Lung (tissue), 12 donors: ENCODE measurements around the gene NPB. TPM values are rescaled to one million over a fixed set of nuclear protein-coding genes. Genes with fewer than 3 reads are reported as not detected.

Experiments used
- ATAC-seq: fragments of 200-7000 bp; cut with Tn5 transposase; one replicate; pipeline ENCODE4 v1.9.1; 2020; ENCODE audit warnings: moderate number of reproducible peaks; ENCODE audit not compliant: insufficient read depth, low FRiP score
- DNase-seq, 3 donors: peaks; one replicate each; pipeline ENCODE4 v3.0.0-alpha.2; 2013 to 2017
- H3K27ac ChIP-seq, 2 donors: one replicate each; pipeline ENCODE4 v1.5.1; 2013; ENCODE audit warnings: mild to moderate bottlenecking in 2 of 2, moderate library complexity in 2 of 2, control low read depth in 1 of 2, inconsistent platforms in 1 of 2, low read depth in 1 of 2, low read length in 1 of 2
- H3K27me3 ChIP-seq, 3 donors: one replicate each; pipeline ENCODE4 v1.5.1; 2013; ENCODE audit warnings: low read length in 2 of 3; ENCODE audit not compliant: control insufficient read depth in 3 of 3, insufficient read depth in 3 of 3
- H3K36me3 ChIP-seq, 4 donors: one replicate each; pipeline ENCODE4 v1.5.1; 2013; ENCODE audit warnings: low read length in 4 of 4, mild to moderate bottlenecking in 1 of 4, moderate library complexity in 1 of 4; ENCODE audit not compliant: control insufficient read depth in 4 of 4, insufficient read depth in 4 of 4
- H3K4me1 ChIP-seq, 5 donors: one replicate each; pipeline ENCODE4 v1.5.1; 2013; ENCODE audit warnings: low read length in 5 of 5, mild to moderate bottlenecking in 2 of 5, moderate library complexity in 1 of 5; ENCODE audit not compliant: control insufficient read depth in 5 of 5, insufficient read depth in 5 of 5
- H3K4me3 ChIP-seq: one replicate; pipeline ENCODE4 v1.5.1; 2013; ENCODE audit warnings: mild to moderate bottlenecking, control low read depth, moderate library complexity
- H3K9ac ChIP-seq, 2 donors: one replicate each; pipeline ENCODE4 v1.5.1; 2013; ENCODE audit warnings: low read length in 2 of 2, control low read depth in 1 of 2; ENCODE audit not compliant: insufficient read depth in 1 of 2
- H3K9me3 ChIP-seq, 4 donors: one replicate each; pipeline ENCODE4 v1.5.1; 2013; ENCODE audit warnings: low read length in 3 of 4, mild to moderate bottlenecking in 1 of 4, moderate library complexity in 1 of 4; ENCODE audit not compliant: control insufficient read depth in 4 of 4, insufficient read depth in 3 of 4
- CTCF ChIP-seq: IDR thresholded peaks from 2 replicates; pipeline ENCODE4 v1.5.1; 2012; ENCODE audit warnings: mild to moderate bottlenecking; ENCODE audit errors: control extremely low read depth, extremely low read depth
- WGBS, 2 donors: extraction: QIAGEN DNeasy Blood & Tissue Kit; methylation state at CpG; one replicate each; pipeline ENCODE4 v1.1.7; 2013; 5-methylcytosine and 5-hydroxymethylcytosine counted together
- polyA plus RNA-seq, 2 donors: library from polyadenylated mRNA; stranded (reverse); fragments of 200-250 nt; gene quantifications; one replicate each; pipeline ENCODE4 v1.2.1, GENCODE V29; 2013
- total RNA-seq, 2 donors: library from RNA; depleted of rRNA in 1 of 2; stranded (reverse); fragments of >200 nt in 1 of 2; gene quantifications; one replicate each; pipeline ENCODE4 v1.2.1, GENCODE V29; 2014 to 2021
- donor health status: control.
- donor health status: control.
- donor health status: Bipolar disorder and iron deficiency.
- donor health status: healthy.
- donor health status: DM: yes; HTN: yes; CAD: no.

NPB gene
- total and polyA plus RNA-seq, 4 donors: 0.41 to 0.55 (median 0.46) TPM

GRCh38 chr17:81948635-81949378, 46.8 kb downstream of the NPB start:
- no peaks in the 10 kb centered on the region for H3K9me3 ChIP-seq
- DNase-seq (no peak), ATAC-seq (no peak)
- no peak overlapping the region for H3K27ac ChIP-seq
- no peak for TF ChIP-seq CTCF
- H3K9ac ChIP-seq: no peak overlapping the region
- 82 to 88% methylated on average over 17 of the region's 17 CpGs for WGBS, 2 donors
- H3K36me3 ChIP-seq: no peaks in the 10 kb centered on the region
- H3K27me3 ChIP-seq: peaks cover 0 to 4% (median 0%) of the 10 kb centered on the region in 3 donors
- no peak overlapping the region for H3K4me3 ChIP-seq
- H3K4me1 ChIP-seq: peaks cover 0 to 2% (median 0%) of the 10 kb centered on the region in 5 donors

DNA sequence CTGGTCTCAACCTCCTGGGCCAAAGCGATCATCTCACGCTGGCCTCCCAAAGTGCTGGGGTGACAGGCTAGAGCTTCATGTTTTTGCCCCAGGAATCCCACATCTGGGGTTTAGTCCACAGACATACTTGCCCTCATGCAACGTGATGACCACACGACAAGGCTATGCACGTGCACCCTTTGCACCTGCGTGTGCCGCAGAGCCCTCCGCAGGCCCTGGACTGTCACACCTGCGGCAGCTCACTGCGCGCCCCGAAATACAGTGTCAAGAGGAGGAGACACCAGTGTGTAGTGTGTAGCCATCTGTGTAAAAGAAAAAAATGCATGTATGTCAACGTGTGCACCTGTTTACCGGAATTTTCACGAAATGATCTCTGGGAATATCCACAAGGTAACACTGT, 48.5 kb downstream of the NPB start:
- Histone ChIP-seq H3K9ac (no peak overlapping the region), H3K4me3 (no peak overlapping the region), H3K4me1 (peaks cover 0 to 2% (median 0%) of the 10 kb centered on the region in 5 donors), H3K9me3 (no peaks in the 10 kb centered on the region), H3K36me3 (no peaks in the 10 kb centered on the region), H3K27me3 (no peaks in the 10 kb centered on the region), H3K27ac (no peak overlapping the region)
- TF ChIP-seq CTCF: no peak
- WGBS, 2 donors: 90 to 91% methylated on average over 15 of the region's 15 CpGs
- no peak for DNase-seq
- ATAC-seq: no peak

GRCh38 chr17:81951785-81952684, 50.0 kb downstream of the NPB start:
- H3K36me3 ChIP-seq: no peaks in the 10 kb centered on the region
- 45 to 50% methylated on average over 13 of the region's 13 CpGs for WGBS, 2 donors
- no peaks in the 10 kb centered on the region for H3K27me3 ChIP-seq
- no peak for TF ChIP-seq CTCF
- no peak for DNase-seq
- H3K4me3 ChIP-seq: no peak overlapping the region
- H3K9me3 ChIP-seq: no peaks in the 10 kb centered on the region
- no peak overlapping the region for H3K27ac ChIP-seq
- H3K4me1 ChIP-seq: peaks cover 0 to 2% (median 0%) of the 10 kb centered on the region in 5 donors
- ATAC-seq: no peak
- H3K9ac ChIP-seq: no peak overlapping the region

Other genes with a start within 250 kb of the NPB start
- 1 to 10 TPM in 1 of 2 donors, not detected in 1; 1.8 TPM for gene PDE6G, start 245.7 kb upstream of the NPB start, total RNA-seq
- gene PDE6G, start 245.7 kb upstream of the NPB start, polyA plus RNA-seq: 1 to 10 TPM; 1.8 to 2.1 TPM
- gene OXLD1, start 235.6 kb upstream of the NPB start, total RNA-seq: 10 to 100 TPM in 1 of 2 donors, 1 to 10 TPM in 1; 8.9 to 35.1 TPM
- 10 to 100 TPM; 61.3 to 77.7 TPM for gene OXLD1, start 235.6 kb upstream of the NPB start, polyA plus RNA-seq
- gene CCDC137, start 235.5 kb upstream of the NPB start, total RNA-seq: 10 to 100 TPM; 10.2 to 23.6 TPM
- 10 to 100 TPM; 16.6 to 16.8 TPM for gene CCDC137, start 235.5 kb upstream of the NPB start, polyA plus RNA-seq
- 10 to 100 TPM; 27.4 to 31.8 TPM for gene ARL16, start 218.4 kb upstream of the NPB start, total RNA-seq
- 10 to 100 TPM; 27.8 to 59.5 TPM for gene ARL16, start 218.4 kb upstream of the NPB start, polyA plus RNA-seq
- 100 to 1,000 TPM in 1 of 2 donors, 10 to 100 TPM in 1; 51.5 to 128 TPM for gene HGS, start 218.2 kb upstream of the NPB start, total RNA-seq
- gene HGS, start 218.2 kb upstream of the NPB start, polyA plus RNA-seq: 100 to 1,000 TPM; 100 to 115 TPM
- 10 to 100 TPM in 1 of 2 donors, 1 to 10 TPM in 1; 6.1 to 74.9 TPM for gene MRPL12, start 198.9 kb upstream of the NPB start, total RNA-seq
- 100 to 1,000 TPM; 132 to 154 TPM for gene MRPL12, start 198.9 kb upstream of the NPB start, polyA plus RNA-seq
- 10 to 100 TPM in 1 of 2 donors, 1 to 10 TPM in 1; 4.3 to 21.0 TPM for gene SLC25A10, start 190.0 kb upstream of the NPB start, total RNA-seq
- 10 to 100 TPM; 13.0 to 21.5 TPM for gene SLC25A10, start 190.0 kb upstream of the NPB start, polyA plus RNA-seq
- under 1 TPM in 1 of 2 donors, not detected in 1; 0.11 TPM for gene GCGR, start 98.1 kb upstream of the NPB start, total RNA-seq
- gene GCGR, start 98.1 kb upstream of the NPB start, polyA plus RNA-seq: under 1 TPM; 0.09 to 0.12 TPM
- 10 to 100 TPM; 47.6 to 96.2 TPM for gene MCRIP1, start 68.9 kb upstream of the NPB start, total RNA-seq
- 100 to 1,000 TPM; 117 to 188 TPM for gene MCRIP1, start 68.9 kb upstream of the NPB start, polyA plus RNA-seq
- gene PPP1R27, start 67.2 kb upstream of the NPB start, total RNA-seq: not detected
- under 1 TPM in 1 of 2 donors, not detected in 1; 0.13 TPM for gene PPP1R27, start 67.2 kb upstream of the NPB start, polyA plus RNA-seq
- gene P4HB, start 41.7 kb upstream of the NPB start, total RNA-seq: 100 to 1,000 TPM; 356 to 990 TPM
- gene P4HB, start 41.7 kb upstream of the NPB start, polyA plus RNA-seq: 100 to 1,000 TPM; 695 to 862 TPM
- gene ARHGDIA, start 30.9 kb upstream of the NPB start, total RNA-seq: 100 to 1,000 TPM; 118 to 558 TPM
- gene ARHGDIA, start 30.9 kb upstream of the NPB start, polyA plus RNA-seq: 100 to 1,000 TPM; 327 to 464 TPM
- 10 to 100 TPM; 46.5 to 79.5 TPM for gene ALYREF, start 10.7 kb upstream of the NPB start, total RNA-seq
- 10 to 100 TPM; 26.1 to 65.8 TPM for gene ALYREF, start 10.7 kb upstream of the NPB start, polyA plus RNA-seq
- gene ANAPC11, start 10.5 kb upstream of the NPB start, total RNA-seq: 100 to 1,000 TPM in 1 of 2 donors, 10 to 100 TPM in 1; 36.0 to 132 TPM
- gene ANAPC11, start 10.5 kb upstream of the NPB start, polyA plus RNA-seq: 100 to 1,000 TPM; 236 to 293 TPM
- gene PCYT2, start 9.2 kb downstream of the NPB start, total RNA-seq: 10 to 100 TPM; 23.0 to 81.3 TPM
- 10 to 100 TPM; 53.8 to 91.6 TPM for gene PCYT2, start 9.2 kb downstream of the NPB start, polyA plus RNA-seq
- 10 to 100 TPM; 14.7 to 43.4 TPM for gene SIRT7, start 15.9 kb downstream of the NPB start, total RNA-seq
- 10 to 100 TPM; 30.5 to 35.3 TPM for gene SIRT7, start 15.9 kb downstream of the NPB start, polyA plus RNA-seq
- 10 to 100 TPM; 11.9 to 33.3 TPM for gene MAFG, start 25.5 kb downstream of the NPB start, total RNA-seq
- gene MAFG, start 25.5 kb downstream of the NPB start, polyA plus RNA-seq: 10 to 100 TPM; 17.2 to 29.3 TPM
- 10 to 100 TPM; 17.5 to 73.0 TPM for gene PYCR1, start 35.1 kb downstream of the NPB start, total RNA-seq
- 10 to 100 TPM; 21.4 to 66.0 TPM for gene PYCR1, start 35.1 kb downstream of the NPB start, polyA plus RNA-seq
- gene MYADML2, start 45.0 kb downstream of the NPB start, total RNA-seq: not detected
- gene MYADML2, start 45.0 kb downstream of the NPB start, polyA plus RNA-seq: not detected
- 1 to 10 TPM; 2.3 to 7.6 TPM for gene NOTUM, start 58.9 kb downstream of the NPB start, total RNA-seq
- 1 to 10 TPM in 1 of 2 donors, under 1 TPM in 1; 0.71 to 2.0 TPM for gene NOTUM, start 58.9 kb downstream of the NPB start, polyA plus RNA-seq
- gene ASPSCR1, start 75.4 kb downstream of the NPB start, total RNA-seq: 10 to 100 TPM; 22.9 to 55.3 TPM
- 10 to 100 TPM; 29.5 to 68.6 TPM for gene ASPSCR1, start 75.4 kb downstream of the NPB start, polyA plus RNA-seq
- 10 to 100 TPM; 21.5 to 86.9 TPM for gene CENPX, start 120.6 kb downstream of the NPB start, total RNA-seq
- gene CENPX, start 120.6 kb downstream of the NPB start, polyA plus RNA-seq: 100 to 1,000 TPM; 116 to 121 TPM
- 10 to 100 TPM; 13.3 to 26.6 TPM for gene LRRC45, start 121.1 kb downstream of the NPB start, total RNA-seq
- gene LRRC45, start 121.1 kb downstream of the NPB start, polyA plus RNA-seq: 10 to 100 TPM; 12.1 to 19.7 TPM
- gene RAC3, start 129.4 kb downstream of the NPB start, total RNA-seq: 1 to 10 TPM; 8.2 to 8.3 TPM
- gene RAC3, start 129.4 kb downstream of the NPB start, polyA plus RNA-seq: 1 to 10 TPM; 6.0 to 8.0 TPM
- 100 to 1,000 TPM in 1 of 2 donors, 10 to 100 TPM in 1; 41.6 to 218 TPM for gene DCXR, start 135.5 kb downstream of the NPB start, total RNA-seq
- gene DCXR, start 135.5 kb downstream of the NPB start, polyA plus RNA-seq: 100 to 1,000 TPM; 193 to 246 TPM
- gene RFNG, start 149.6 kb downstream of the NPB start, total RNA-seq: 10 to 100 TPM; 34.7 to 37.5 TPM
- 10 to 100 TPM; 29.1 to 38.2 TPM for gene RFNG, start 149.6 kb downstream of the NPB start, polyA plus RNA-seq
- 100 to 1,000 TPM in 1 of 2 donors, 10 to 100 TPM in 1; 71.0 to 102 TPM for gene GPS1, start 149.7 kb downstream of the NPB start, total RNA-seq
- 10 to 100 TPM; 79.0 to 99.8 TPM for gene GPS1, start 149.7 kb downstream of the NPB start, polyA plus RNA-seq
- gene DUS1L, start 163.6 kb downstream of the NPB start, total RNA-seq: 100 to 1,000 TPM in 1 of 2 donors, 10 to 100 TPM in 1; 40.0 to 117 TPM
- gene DUS1L, start 163.6 kb downstream of the NPB start, polyA plus RNA-seq: 100 to 1,000 TPM in 1 of 2 donors, 10 to 100 TPM in 1; 82.8 to 179 TPM
- gene FASN, start 196.0 kb downstream of the NPB start, total RNA-seq: 100 to 1,000 TPM in 1 of 2 donors, 10 to 100 TPM in 1; 46.2 to 604 TPM
- gene FASN, start 196.0 kb downstream of the NPB start, polyA plus RNA-seq: 100 to 1,000 TPM; 166 to 258 TPM